Lung (tissue), 12 donors: ENCODE results near the gene SULF2. TPM values are rescaled to one million over a fixed set of nuclear protein-coding genes. Genes with fewer than 3 reads are reported as not detected.

Experiments used
- ATAC-seq: fragments of 200-7000 bp; cut with Tn5 transposase; one replicate; pipeline ENCODE4 v1.9.1; 2020; ENCODE audit warnings: moderate number of reproducible peaks; ENCODE audit not compliant: insufficient read depth, low FRiP score
- DNase-seq, 3 donors: peaks; one replicate each; pipeline ENCODE4 v3.0.0-alpha.2; 2013 to 2017
- H3K27ac ChIP-seq, 2 donors: one replicate each; pipeline ENCODE4 v1.5.1; 2013; ENCODE audit warnings: mild to moderate bottlenecking in 2 of 2, moderate library complexity in 2 of 2, control low read depth in 1 of 2, inconsistent platforms in 1 of 2, low read depth in 1 of 2, low read length in 1 of 2
- H3K27me3 ChIP-seq, 3 donors: one replicate each; pipeline ENCODE4 v1.5.1; 2013; ENCODE audit warnings: low read length in 2 of 3; ENCODE audit not compliant: control insufficient read depth in 3 of 3, insufficient read depth in 3 of 3
- H3K36me3 ChIP-seq, 4 donors: one replicate each; pipeline ENCODE4 v1.5.1; 2013; ENCODE audit warnings: low read length in 4 of 4, mild to moderate bottlenecking in 1 of 4, moderate library complexity in 1 of 4; ENCODE audit not compliant: control insufficient read depth in 4 of 4, insufficient read depth in 4 of 4
- H3K4me1 ChIP-seq, 5 donors: one replicate each; pipeline ENCODE4 v1.5.1; 2013; ENCODE audit warnings: low read length in 5 of 5, mild to moderate bottlenecking in 2 of 5, moderate library complexity in 1 of 5; ENCODE audit not compliant: control insufficient read depth in 5 of 5, insufficient read depth in 5 of 5
- H3K4me3 ChIP-seq: one replicate; pipeline ENCODE4 v1.5.1; 2013; ENCODE audit warnings: mild to moderate bottlenecking, control low read depth, moderate library complexity
- H3K9ac ChIP-seq, 2 donors: one replicate each; pipeline ENCODE4 v1.5.1; 2013; ENCODE audit warnings: low read length in 2 of 2, control low read depth in 1 of 2; ENCODE audit not compliant: insufficient read depth in 1 of 2
- H3K9me3 ChIP-seq, 4 donors: one replicate each; pipeline ENCODE4 v1.5.1; 2013; ENCODE audit warnings: low read length in 3 of 4, mild to moderate bottlenecking in 1 of 4, moderate library complexity in 1 of 4; ENCODE audit not compliant: control insufficient read depth in 4 of 4, insufficient read depth in 3 of 4
- WGBS, 2 donors: extraction: QIAGEN DNeasy Blood & Tissue Kit; methylation state at CpG; one replicate each; pipeline ENCODE4 v1.1.7; 2013; 5-methylcytosine and 5-hydroxymethylcytosine counted together
- polyA plus RNA-seq, 2 donors: library from polyadenylated mRNA; stranded (reverse); fragments of 200-250 nt; gene quantifications; one replicate each; pipeline ENCODE4 v1.2.1, GENCODE V29; 2013
- total RNA-seq, 2 donors: library from RNA; depleted of rRNA in 1 of 2; stranded (reverse); fragments of >200 nt in 1 of 2; gene quantifications; one replicate each; pipeline ENCODE4 v1.2.1, GENCODE V29; 2014 to 2021
- TF ChIP-seq, protein P1 (sequence below): IDR thresholded peaks from 2 replicates; pipeline ENCODE4 v1.5.1; 2012; ENCODE audit warnings: mild to moderate bottlenecking; ENCODE audit errors: control extremely low read depth, extremely low read depth
- donor health status: control.
- donor health status: control.
- donor health status: Bipolar disorder and iron deficiency.
- donor health status: healthy.
- donor health status: DM: yes; HTN: yes; CAD: no.

SULF2 gene
- total and polyA plus RNA-seq, 4 donors: 17.7 to 42.4 (median 23.6) TPM

- H3K9me3 ChIP-seq: no peaks in the 10 kb centered on the region
- no peaks in the 10 kb centered on the region for H3K27me3 ChIP-seq
- no peak overlapping the region for H3K27ac ChIP-seq
- peaks cover 0 to 2% (median 0%) of the 10 kb centered on the region in 4 donors for H3K36me3 ChIP-seq
- ATAC-seq (no peak), DNase-seq (peak in 2 of 3 donors; percentile 35 to 47)
- H3K4me1 ChIP-seq: peaks cover 0 to 11% (median 3%) of the 10 kb centered on the region in 5 donors
- WGBS, 2 donors: 27 to 58% methylated on average over 7 of the region's 7 CpGs
- TF ChIP-seq, protein P1, sequence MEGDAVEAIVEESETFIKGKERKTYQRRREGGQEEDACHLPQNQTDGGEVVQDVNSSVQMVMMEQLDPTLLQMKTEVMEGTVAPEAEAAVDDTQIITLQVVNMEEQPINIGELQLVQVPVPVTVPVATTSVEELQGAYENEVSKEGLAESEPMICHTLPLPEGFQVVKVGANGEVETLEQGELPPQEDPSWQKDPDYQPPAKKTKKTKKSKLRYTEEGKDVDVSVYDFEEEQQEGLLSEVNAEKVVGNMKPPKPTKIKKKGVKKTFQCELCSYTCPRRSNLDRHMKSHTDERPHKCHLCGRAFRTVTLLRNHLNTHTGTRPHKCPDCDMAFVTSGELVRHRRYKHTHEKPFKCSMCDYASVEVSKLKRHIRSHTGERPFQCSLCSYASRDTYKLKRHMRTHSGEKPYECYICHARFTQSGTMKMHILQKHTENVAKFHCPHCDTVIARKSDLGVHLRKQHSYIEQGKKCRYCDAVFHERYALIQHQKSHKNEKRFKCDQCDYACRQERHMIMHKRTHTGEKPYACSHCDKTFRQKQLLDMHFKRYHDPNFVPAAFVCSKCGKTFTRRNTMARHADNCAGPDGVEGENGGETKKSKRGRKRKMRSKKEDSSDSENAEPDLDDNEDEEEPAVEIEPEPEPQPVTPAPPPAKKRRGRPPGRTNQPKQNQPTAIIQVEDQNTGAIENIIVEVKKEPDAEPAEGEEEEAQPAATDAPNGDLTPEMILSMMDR: no peak
- H3K4me3 ChIP-seq: no peak overlapping the region
- no peak overlapping the region for H3K9ac ChIP-seq
Observed at GRCh38 chr20:47720636-47721427, 64.4 kb downstream of the SULF2 start.

- TF ChIP-seq, protein P1: no peak
- ATAC-seq (no peak), DNase-seq (peak in 1 of 3 donors; percentile 14)
- 76 to 82% methylated on average over 2 of the region's 2 CpGs for WGBS, 2 donors
- Histone ChIP-seq H3K4me3 (no peak overlapping the region), H3K9ac (no peak overlapping the region), H3K36me3 (peaks cover 0 to 2% (median 0%) of the 10 kb centered on the region in 4 donors), H3K9me3 (no peaks in the 10 kb centered on the region), H3K27ac (no peak overlapping the region), H3K4me1 (peaks cover 0 to 11% (median 3%) of the 10 kb centered on the region in 5 donors), H3K27me3 (no peaks in the 10 kb centered on the region)
Observed at GRCh38 chr20:47719625-47720024, 65.7 kb downstream of the SULF2 start.

DNA sequence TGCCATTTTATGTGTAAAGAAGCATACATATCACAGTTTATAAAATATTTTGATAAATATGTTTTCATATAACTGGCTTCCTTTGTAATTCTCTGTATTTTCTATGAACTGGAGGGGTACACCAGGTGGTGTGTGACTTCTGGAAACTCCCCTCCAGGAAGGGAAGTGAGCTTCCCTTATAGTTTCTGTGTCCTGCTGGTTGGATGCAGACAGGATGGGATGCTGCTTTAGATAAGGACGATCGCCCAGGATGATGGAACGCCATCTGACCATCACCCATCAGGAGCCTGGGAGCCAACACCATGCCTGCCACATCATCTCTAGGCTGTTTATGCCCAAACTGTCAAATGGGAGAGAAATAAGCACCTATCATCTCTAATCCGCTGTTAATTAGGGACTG lies 66.1 kb downstream of the SULF2 start:
- H3K9ac ChIP-seq: no peak overlapping the region
- no peaks in the 10 kb centered on the region for H3K27me3 ChIP-seq
- no peak overlapping the region for H3K27ac ChIP-seq
- TF ChIP-seq, protein P1: no peak
- ATAC-seq (no peak), DNase-seq (no peak)
- peaks cover 0 to 11% (median 3%) of the 10 kb centered on the region in 5 donors for H3K4me1 ChIP-seq
- WGBS, 2 donors: 69 to 77% methylated on average over 4 of the region's 4 CpGs
- H3K9me3 ChIP-seq: no peaks in the 10 kb centered on the region
- peaks cover 0 to 2% (median 0%) of the 10 kb centered on the region in 4 donors for H3K36me3 ChIP-seq
- no peak overlapping the region for H3K4me3 ChIP-seq
